ENCODE data around the gene FAM234A.

DNA sequence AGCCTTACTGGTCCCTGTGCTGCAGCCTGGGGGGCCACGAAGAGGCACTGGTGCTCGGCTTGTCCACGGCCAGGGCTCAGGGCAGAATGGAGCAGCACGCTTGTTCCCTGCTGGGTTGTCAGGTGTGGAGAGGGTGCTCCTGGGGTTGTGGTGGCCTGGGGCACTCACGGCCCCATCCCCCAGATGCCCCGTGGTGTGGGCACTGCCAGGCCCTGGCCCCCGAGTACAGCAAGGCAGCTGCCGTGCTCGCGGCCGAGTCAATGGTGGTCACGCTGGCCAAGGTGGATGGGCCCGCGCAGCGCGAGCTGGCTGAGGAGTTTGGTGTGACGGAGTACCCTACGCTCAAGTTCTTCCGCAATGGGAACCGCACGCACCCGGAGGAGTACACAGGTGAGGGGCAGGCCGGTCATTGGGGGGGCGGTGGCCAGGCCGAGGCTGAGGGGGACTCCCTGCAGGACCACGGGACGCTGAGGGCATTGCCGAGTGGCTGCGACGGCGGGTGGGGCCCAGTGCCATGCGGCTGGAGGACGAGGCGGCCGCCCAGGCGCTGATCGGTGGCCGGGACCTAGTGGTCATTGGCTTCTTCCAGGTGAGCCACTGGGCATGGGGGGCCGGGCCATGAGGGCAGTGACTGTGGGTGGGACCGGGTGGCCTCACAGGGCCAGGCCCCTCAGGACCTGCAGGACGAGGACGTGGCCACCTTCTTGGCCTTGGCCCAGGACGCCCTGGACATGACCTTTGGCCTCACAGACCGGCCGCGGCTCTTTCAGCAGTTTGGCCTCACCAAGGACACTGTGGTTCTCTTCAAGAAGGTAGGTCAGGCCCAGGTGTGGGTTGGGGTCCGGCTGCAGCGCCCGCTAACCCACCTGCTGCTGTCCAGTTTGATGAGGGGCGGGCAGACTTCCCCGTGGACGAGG, 49.8 kb downstream of the FAM234A start:
- TF ChIP-seq, protein P1, sequence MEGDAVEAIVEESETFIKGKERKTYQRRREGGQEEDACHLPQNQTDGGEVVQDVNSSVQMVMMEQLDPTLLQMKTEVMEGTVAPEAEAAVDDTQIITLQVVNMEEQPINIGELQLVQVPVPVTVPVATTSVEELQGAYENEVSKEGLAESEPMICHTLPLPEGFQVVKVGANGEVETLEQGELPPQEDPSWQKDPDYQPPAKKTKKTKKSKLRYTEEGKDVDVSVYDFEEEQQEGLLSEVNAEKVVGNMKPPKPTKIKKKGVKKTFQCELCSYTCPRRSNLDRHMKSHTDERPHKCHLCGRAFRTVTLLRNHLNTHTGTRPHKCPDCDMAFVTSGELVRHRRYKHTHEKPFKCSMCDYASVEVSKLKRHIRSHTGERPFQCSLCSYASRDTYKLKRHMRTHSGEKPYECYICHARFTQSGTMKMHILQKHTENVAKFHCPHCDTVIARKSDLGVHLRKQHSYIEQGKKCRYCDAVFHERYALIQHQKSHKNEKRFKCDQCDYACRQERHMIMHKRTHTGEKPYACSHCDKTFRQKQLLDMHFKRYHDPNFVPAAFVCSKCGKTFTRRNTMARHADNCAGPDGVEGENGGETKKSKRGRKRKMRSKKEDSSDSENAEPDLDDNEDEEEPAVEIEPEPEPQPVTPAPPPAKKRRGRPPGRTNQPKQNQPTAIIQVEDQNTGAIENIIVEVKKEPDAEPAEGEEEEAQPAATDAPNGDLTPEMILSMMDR (IDR thresholded peaks at IDR 0.05): no peak
- TF ChIP-seq POLR2AphosphoS5 (IDR thresholded peaks at IDR 0.05; ENCODE audit: low read depth, low read length) (no peak), TCF7L2 (IDR thresholded peaks at IDR 0.05; ENCODE audit: low read depth, low read length) (no peak), SIN3A (IDR thresholded peaks at IDR 0.05; ENCODE audit: borderline replicate concordance, insufficient read depth, low read depth, low read length) (no peak)
